ENCODE measurements around the gene SLC22A14. TPM values are rescaled to one million over a fixed set of nuclear protein-coding genes. Genes with fewer than 3 reads are reported as not detected.

Gene SLC22A14
- total RNA-seq, 1 experiment from 2014 or later: not detected

- TF ChIP-seq, protein P1, sequence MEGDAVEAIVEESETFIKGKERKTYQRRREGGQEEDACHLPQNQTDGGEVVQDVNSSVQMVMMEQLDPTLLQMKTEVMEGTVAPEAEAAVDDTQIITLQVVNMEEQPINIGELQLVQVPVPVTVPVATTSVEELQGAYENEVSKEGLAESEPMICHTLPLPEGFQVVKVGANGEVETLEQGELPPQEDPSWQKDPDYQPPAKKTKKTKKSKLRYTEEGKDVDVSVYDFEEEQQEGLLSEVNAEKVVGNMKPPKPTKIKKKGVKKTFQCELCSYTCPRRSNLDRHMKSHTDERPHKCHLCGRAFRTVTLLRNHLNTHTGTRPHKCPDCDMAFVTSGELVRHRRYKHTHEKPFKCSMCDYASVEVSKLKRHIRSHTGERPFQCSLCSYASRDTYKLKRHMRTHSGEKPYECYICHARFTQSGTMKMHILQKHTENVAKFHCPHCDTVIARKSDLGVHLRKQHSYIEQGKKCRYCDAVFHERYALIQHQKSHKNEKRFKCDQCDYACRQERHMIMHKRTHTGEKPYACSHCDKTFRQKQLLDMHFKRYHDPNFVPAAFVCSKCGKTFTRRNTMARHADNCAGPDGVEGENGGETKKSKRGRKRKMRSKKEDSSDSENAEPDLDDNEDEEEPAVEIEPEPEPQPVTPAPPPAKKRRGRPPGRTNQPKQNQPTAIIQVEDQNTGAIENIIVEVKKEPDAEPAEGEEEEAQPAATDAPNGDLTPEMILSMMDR (conservative IDR thresholded peaks at IDR 0.05): no peak
These were observed 55.6 kb downstream of the SLC22A14 start for GRCh38 chr3:38337703-38338102.

More at GRCh38 chr3:38337703-38338102, 55.6 kb downstream of the SLC22A14 start:
- Histone ChIP-seq H2AFZ (ENCODE audit: low read length) (no peak overlapping the region), H2AK5ac (ENCODE audit: insufficient read length, low read length) (no peak overlapping the region), H2BK12ac (ENCODE audit: insufficient read length, low read depth, low read length) (no peak overlapping the region), H2BK5ac (ENCODE audit: insufficient read length, low read length) (no peak overlapping the region), H3K4me1 (ENCODE audit: insufficient read depth, low read length) (no peaks in the 10 kb centered on the region), H3K4ac (ENCODE audit: low read depth, low read length) (no peak overlapping the region), H3K79me2 (ENCODE audit: insufficient read depth, low read length) (no peaks in the 10 kb centered on the region), H4K5ac (ENCODE audit: insufficient read length, low read depth, low read length) (no peak overlapping the region), H2BK20ac (ENCODE audit: low read depth, low read length, poor library complexity, severe bottlenecking) (no peak overlapping the region), H3K18ac (ENCODE audit: insufficient read length, low read depth, low read length) (no peak overlapping the region), H2BK120ac (ENCODE audit: low read depth, low read length, poor library complexity, severe bottlenecking) (no peak overlapping the region), H3K23ac (ENCODE audit: insufficient read length, low read depth, low read length) (no peak overlapping the region), H3K27ac (ENCODE audit: insufficient read length, low read depth, low read length) (no peak overlapping the region), H3T11ph (ENCODE audit: low read length) (no peak overlapping the region), H3K27me3 (ENCODE audit: insufficient read depth, low read length) (no peaks in the 10 kb centered on the region), H3K14ac (ENCODE audit: insufficient read depth, low read length) (no peak overlapping the region), H4K8ac (replicated peaks; ENCODE audit: insufficient read length, low read depth, low read length) (no peak overlapping the region), H4K91ac (ENCODE audit: insufficient read length, low read depth, low read length) (no peak overlapping the region), H3K4me2 (ENCODE audit: insufficient read depth, insufficient read length, low read length) (no peak overlapping the region), H2BK15ac (ENCODE audit: low read depth, low read length) (no peak overlapping the region), H3K23me2 (ENCODE audit: insufficient read length, low read depth, low read length, poor library complexity, severe bottlenecking) (no peaks in the 10 kb centered on the region), H3K56ac (ENCODE audit: insufficient read length, low read depth, low read length) (no peak overlapping the region), H4K20me1 (ENCODE audit: control insufficient read depth, insufficient read depth, insufficient read length) (no peaks in the 10 kb centered on the region), H3K79me1 (ENCODE audit: insufficient read depth, low read depth, low read length, poor library complexity, severe bottlenecking) (no peaks in the 10 kb centered on the region), H3K9ac (ENCODE audit: extremely low read depth, insufficient read length, low read length) (no peak overlapping the region), H3K9me3 (ENCODE audit: control insufficient read depth, low read depth, low read length) (no peaks in the 10 kb centered on the region)
- Mint-ChIP-seq H3K4me3 (no peak overlapping the region), H3K9me3 (no peaks in the 10 kb centered on the region), H3K27me3 (ENCODE audit: low read depth) (peaks cover 4% of the 10 kb centered on the region), H3K36me3 (ENCODE audit: insufficient read depth in 1 of 3, low read depth in 3 of 3) (no peaks in the 10 kb centered on the region), H3K4me1 (0 out of 4 replicates have a peak, but pooled peaks cover 0 to 4% of the 10 kb centered on the region in 2 experiments), H3K27ac (no peak overlapping the region)
- WGBS (ENCODE audit: extremely low coverage, insufficient read length, low lambda C conversion rate): no CpG with 5 or more reads among the region's 2 CpGs
- no peak for DNase-seq

Measured in H9 (cell line).